NT2/D1 (cell line): ENCODE data around the gene RALB.

Source experiments
- DNase-seq: peaks from one replicate; pipeline ENCODE4 v3.0.0-alpha.2; 2011; ENCODE audit warnings: low read depth, low spot score
- H3K27me3 ChIP-seq: 2 replicates; pipeline ENCODE4 v1.6.0; 2011; ENCODE audit warnings: mild to moderate bottlenecking; ENCODE audit not compliant: insufficient read length, insufficient read depth
- H3K36me3 ChIP-seq: 2 replicates; pipeline ENCODE4 v1.6.1; 2011; ENCODE audit warnings: mild to moderate bottlenecking, low read length, mixed read lengths; ENCODE audit not compliant: insufficient read depth, insufficient read length
- H3K4me1 ChIP-seq: 2 replicates; pipeline ENCODE4 v1.5.1; 2011; ENCODE audit not compliant: insufficient read depth, insufficient read length
- H3K4me3 ChIP-seq: 2 replicates; pipeline ENCODE4 v1.5.1; 2011; ENCODE audit warnings: low read depth; ENCODE audit not compliant: insufficient read length
- H3K9ac ChIP-seq: 2 replicates; pipeline ENCODE4 v1.6.0; 2011; ENCODE audit warnings: low read depth; ENCODE audit not compliant: insufficient read length
- H3K9me3 ChIP-seq: 2 replicates; pipeline ENCODE4 v1.5.1; 2011; ENCODE audit warnings: mild to moderate bottlenecking, low read length; ENCODE audit not compliant: insufficient read depth
- SUZ12 ChIP-seq: IDR thresholded peaks from 2 replicates; pipeline ENCODE4 v1.6.1; 2011; ENCODE audit not compliant: insufficient read length, insufficient read depth; ENCODE audit errors: extremely low read depth
- YY1 ChIP-seq: IDR thresholded peaks from 2 replicates; pipeline ENCODE4 v1.6.1; 2011; ENCODE audit not compliant: insufficient read length, insufficient read depth
- ZNF274 ChIP-seq: IDR thresholded peaks from 2 replicates; pipeline ENCODE4 v1.6.1; 2011; ENCODE audit warnings: mild to moderate bottlenecking, low read depth, low read length

The RALB gene

DNA sequence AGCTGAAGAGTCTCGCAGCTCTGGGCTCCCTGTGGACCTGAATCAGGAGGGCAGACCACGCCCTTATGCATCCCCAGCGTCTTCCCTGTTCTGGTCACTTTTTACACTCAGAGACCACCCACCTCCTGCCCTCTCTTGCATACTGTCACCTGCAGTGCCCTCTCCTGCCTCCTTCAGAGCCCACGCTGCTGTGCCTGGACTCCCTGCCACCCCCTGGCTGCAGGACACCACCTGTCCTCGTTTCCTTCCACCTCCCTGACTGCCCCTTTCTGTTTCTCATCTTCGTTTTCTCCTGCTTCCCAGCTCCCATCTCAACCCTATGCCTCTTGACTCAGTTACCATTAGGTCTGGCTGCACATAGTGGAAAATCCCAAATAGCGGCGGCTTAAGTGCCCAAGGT lies 84.1 kb downstream of the RALB start:
- Histone ChIP-seq H3K27me3 (peaks cover 51% of the 10 kb centered on the region), H3K9ac (no peak overlapping the region), H3K9me3 (no peaks in the 10 kb centered on the region), H3K36me3 (no peaks in the 10 kb centered on the region), H3K4me3 (no peak overlapping the region), H3K4me1 (peaks cover 5% of the 10 kb centered on the region)
- TF ChIP-seq ZNF274 (no peak), SUZ12 (no peak), YY1 (no peak)
- DNase-seq: no peak

DNA sequence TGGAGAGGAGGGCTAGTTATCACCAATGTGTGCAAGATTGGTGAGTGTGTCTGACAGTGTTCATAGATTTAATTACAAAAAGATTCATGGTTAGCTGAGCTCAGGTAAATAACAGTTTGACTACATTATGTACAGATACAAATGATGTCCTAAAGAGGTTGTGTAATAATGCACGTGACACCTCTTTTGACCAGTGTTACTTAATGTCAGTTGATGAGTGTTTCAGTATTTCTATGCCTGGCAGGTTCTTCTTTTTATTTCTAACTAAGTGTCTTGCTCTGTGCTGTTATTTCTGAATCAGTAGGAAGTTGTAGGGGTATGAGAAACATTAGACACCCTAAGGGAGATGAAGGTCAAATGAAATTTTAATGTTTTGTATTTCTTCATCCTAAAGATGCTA lies 85.4 kb downstream of the RALB start:
- Histone ChIP-seq H3K4me3 (no peak overlapping the region), H3K4me1 (peaks cover 11% of the 10 kb centered on the region), H3K36me3 (no peaks in the 10 kb centered on the region), H3K27me3 (peaks cover 64% of the 10 kb centered on the region), H3K9me3 (no peaks in the 10 kb centered on the region), H3K9ac (no peak overlapping the region)
- TF ChIP-seq ZNF274 (no peak), SUZ12 (no peak), YY1 (no peak)
- no peak for DNase-seq

DNA sequence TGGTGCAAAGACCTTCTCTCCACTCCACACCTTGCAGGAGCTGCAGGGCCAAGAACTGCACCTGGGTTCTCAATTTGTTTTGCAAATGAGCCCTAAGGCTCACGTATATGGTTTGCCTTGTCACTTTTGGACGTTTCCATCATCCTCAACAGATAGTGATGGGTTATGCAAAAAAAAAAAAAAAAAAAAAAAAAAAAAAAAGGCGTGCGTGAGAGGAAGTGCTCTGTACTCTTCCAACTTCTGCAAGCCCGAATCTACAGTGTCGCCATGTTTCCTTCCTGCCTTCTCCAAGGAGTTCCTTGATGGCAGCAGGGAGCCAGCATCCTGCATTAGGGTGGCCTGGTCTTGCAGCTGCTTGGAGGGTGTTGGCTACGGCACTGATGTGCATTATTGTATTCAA lies 89.3 kb downstream of the RALB start:
- no peak overlapping the region for H3K9ac ChIP-seq
- H3K36me3 ChIP-seq: no peaks in the 10 kb centered on the region
- H3K4me1 ChIP-seq: peaks cover 22% of the 10 kb centered on the region
- H3K4me3 ChIP-seq: no peak overlapping the region
- peaks cover 78% of the 10 kb centered on the region for H3K27me3 ChIP-seq
- TF ChIP-seq ZNF274 (no peak), SUZ12 (no peak), YY1 (no peak)
- DNase-seq: no peak
- no peaks in the 10 kb centered on the region for H3K9me3 ChIP-seq

DNA sequence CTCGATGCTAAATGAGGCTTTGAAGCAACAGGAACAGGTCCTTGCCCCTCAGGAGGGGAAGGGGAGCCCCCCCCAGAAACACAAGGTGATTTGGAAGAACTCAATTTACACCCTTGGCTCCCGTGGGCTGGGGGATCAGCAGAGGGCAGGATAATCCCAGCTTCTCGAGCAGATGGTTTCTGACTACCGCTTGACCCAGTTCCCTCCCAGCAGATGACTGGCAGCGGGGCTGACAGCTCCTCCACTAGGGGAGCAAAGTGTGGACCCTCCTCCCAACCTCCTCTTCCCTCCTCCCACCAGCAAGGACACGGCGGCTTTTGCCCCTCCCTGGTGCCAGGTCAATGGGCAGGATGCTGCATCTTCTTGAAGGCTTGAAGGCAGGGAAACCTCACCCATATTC lies 89.8 kb downstream of the RALB start:
- DNase-seq: no peak
- peaks cover 78% of the 10 kb centered on the region for H3K27me3 ChIP-seq
- H3K9me3 ChIP-seq: no peaks in the 10 kb centered on the region
- H3K36me3 ChIP-seq: no peaks in the 10 kb centered on the region
- no peak overlapping the region for H3K9ac ChIP-seq
- H3K4me1 ChIP-seq: peaks cover 24% of the 10 kb centered on the region
- H3K4me3 ChIP-seq: no peak overlapping the region
- TF ChIP-seq ZNF274: no peak
- no peak for TF ChIP-seq YY1
- TF ChIP-seq SUZ12: no peak

DNA sequence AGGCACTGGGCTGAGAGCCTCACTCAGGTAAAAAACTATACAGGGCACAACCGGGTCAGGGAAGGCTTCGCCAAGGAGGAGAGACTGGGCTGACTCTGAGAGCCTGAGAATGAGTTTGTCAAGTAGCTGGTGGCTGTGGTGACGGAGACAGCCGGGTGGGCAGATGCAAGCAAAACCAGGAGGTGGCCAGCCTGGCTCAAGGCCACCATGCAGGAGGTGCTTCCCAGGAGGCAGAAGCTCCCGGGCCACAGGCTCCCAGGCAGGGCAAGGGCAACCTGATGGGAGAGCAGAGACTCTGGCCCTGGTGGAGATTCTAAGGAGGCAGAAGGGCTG lies 90.4 kb downstream of the RALB start:
- H3K9ac ChIP-seq: peak overlapping the region; percentile 63
- H3K4me3 ChIP-seq: peak overlapping the region; percentile 30
- TF ChIP-seq SUZ12 (no peak), ZNF274 (no peak), YY1 (no peak)
- H3K36me3 ChIP-seq: no peaks in the 10 kb centered on the region
- no peak for DNase-seq
- H3K9me3 ChIP-seq: no peaks in the 10 kb centered on the region
- peaks cover 83% of the 10 kb centered on the region for H3K27me3 ChIP-seq
- H3K4me1 ChIP-seq: peaks cover 27% of the 10 kb centered on the region

DNA sequence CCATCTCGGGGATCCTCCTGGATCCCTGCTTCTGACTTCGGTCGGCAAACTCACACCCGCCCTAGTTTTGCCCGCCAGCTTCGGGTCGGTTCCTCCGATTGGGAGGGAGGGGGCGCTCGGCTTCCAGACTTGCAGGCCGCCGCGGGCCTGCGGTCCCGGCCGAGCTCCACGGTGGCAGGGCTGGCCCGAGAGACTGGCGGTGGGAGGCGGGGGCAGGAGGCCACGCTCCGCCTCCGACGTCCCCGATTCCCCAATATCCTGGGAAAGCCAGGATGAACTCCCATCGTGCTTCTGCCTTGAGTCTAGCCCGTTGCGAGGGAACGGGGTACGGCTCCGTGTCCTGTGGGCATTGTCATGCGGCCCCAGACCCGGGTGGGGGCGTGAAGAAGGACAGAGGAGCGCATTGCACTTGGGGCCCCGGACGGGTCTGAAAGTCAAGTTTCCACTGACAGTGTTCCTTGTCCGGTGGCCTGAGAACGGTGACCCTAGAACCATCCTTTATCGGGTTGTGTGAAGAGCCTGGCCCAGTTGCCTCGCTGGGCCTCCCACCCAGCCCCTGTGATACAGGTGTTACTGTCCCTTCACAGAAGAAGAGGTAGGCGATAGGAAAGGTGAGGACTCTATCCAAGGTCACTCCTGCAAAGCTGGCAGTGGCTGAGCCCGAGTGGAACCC lies 90.9 kb downstream of the RALB start:
- Histone ChIP-seq H3K4me3 (peak overlapping the region; percentile 30), H3K27me3 (peaks cover 88% of the 10 kb centered on the region), H3K9me3 (no peaks in the 10 kb centered on the region), H3K9ac (no peak overlapping the region), H3K36me3 (no peaks in the 10 kb centered on the region), H3K4me1 (peaks cover 27% of the 10 kb centered on the region)
- no peak for TF ChIP-seq YY1
- DNase-seq: peak; percentile 75
